DND-41 (cell line): ENCODE data around the gene TK2.

Experiments used
- EZH2 ChIP-seq: IDR thresholded peaks from 3 replicates; pipeline ENCODE4 v1.6.1; 2012; ENCODE audit warnings: borderline replicate concordance, low read depth, mild to moderate bottlenecking, moderate library complexity, low read length, inconsistent platforms; ENCODE audit not compliant: severe bottlenecking
- TF ChIP-seq, protein P1 (sequence below): IDR thresholded peaks from 2 replicates; pipeline ENCODE4 v1.5.1; 2012; ENCODE audit warnings: borderline replicate concordance, low read length, moderate library complexity, mild to moderate bottlenecking; ENCODE audit not compliant: poor library complexity, severe bottlenecking; ENCODE audit errors: extremely low read depth

GRCh38 chr16:66509576-66509975 lies 40.3 kb downstream of the TK2 start:
- TF ChIP-seq, protein P1, sequence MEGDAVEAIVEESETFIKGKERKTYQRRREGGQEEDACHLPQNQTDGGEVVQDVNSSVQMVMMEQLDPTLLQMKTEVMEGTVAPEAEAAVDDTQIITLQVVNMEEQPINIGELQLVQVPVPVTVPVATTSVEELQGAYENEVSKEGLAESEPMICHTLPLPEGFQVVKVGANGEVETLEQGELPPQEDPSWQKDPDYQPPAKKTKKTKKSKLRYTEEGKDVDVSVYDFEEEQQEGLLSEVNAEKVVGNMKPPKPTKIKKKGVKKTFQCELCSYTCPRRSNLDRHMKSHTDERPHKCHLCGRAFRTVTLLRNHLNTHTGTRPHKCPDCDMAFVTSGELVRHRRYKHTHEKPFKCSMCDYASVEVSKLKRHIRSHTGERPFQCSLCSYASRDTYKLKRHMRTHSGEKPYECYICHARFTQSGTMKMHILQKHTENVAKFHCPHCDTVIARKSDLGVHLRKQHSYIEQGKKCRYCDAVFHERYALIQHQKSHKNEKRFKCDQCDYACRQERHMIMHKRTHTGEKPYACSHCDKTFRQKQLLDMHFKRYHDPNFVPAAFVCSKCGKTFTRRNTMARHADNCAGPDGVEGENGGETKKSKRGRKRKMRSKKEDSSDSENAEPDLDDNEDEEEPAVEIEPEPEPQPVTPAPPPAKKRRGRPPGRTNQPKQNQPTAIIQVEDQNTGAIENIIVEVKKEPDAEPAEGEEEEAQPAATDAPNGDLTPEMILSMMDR: no peak
- no peak for TF ChIP-seq EZH2
